H9 (cell line): ENCODE data around the gene ALPI. TPM values are rescaled to one million over a fixed set of nuclear protein-coding genes. Genes with fewer than 3 reads are reported as not detected.

Experiments used
- DNase-seq: peaks from one replicate; pipeline ENCODE4 v3.0.0-alpha.2; 2017
- H2AFZ ChIP-seq: one replicate; pipeline ENCODE4 v1.6.1; 2013; ENCODE audit warnings: mild to moderate bottlenecking, low read length, control low read depth, moderate library complexity
- H2AK5ac ChIP-seq: 2 replicates; pipeline ENCODE4 v1.6.1; 2013; ENCODE audit warnings: low read length, control low read depth, mixed read lengths; ENCODE audit not compliant: insufficient read length
- H2BK120ac ChIP-seq: one replicate; pipeline ENCODE4 v1.6.1; 2013; ENCODE audit warnings: low read depth, mild to moderate bottlenecking, low read length, control low read depth, inconsistent platforms; ENCODE audit not compliant: poor library complexity, severe bottlenecking
- H2BK12ac ChIP-seq: 2 replicates; pipeline ENCODE4 v1.6.1; 2013; ENCODE audit warnings: low read length, control low read depth, mixed read lengths, low read depth; ENCODE audit not compliant: insufficient read length
- H2BK15ac ChIP-seq: 2 replicates; pipeline ENCODE4 v1.6.1; 2013; ENCODE audit warnings: low read depth, low read length, control low read depth
- H2BK20ac ChIP-seq: one replicate; pipeline ENCODE4 v1.6.1; 2013; ENCODE audit warnings: low read depth, mild to moderate bottlenecking, low read length, control low read depth, inconsistent platforms; ENCODE audit not compliant: poor library complexity, severe bottlenecking
- H2BK5ac ChIP-seq: 2 replicates; pipeline ENCODE4 v1.6.1; 2013; ENCODE audit warnings: low read length, control low read depth, mixed read lengths; ENCODE audit not compliant: insufficient read length
- H3K14ac ChIP-seq: 2 replicates; pipeline ENCODE4 v1.6.1; 2013; ENCODE audit warnings: low read length, control low read depth; ENCODE audit not compliant: insufficient read depth
- H3K18ac ChIP-seq: 2 replicates; pipeline ENCODE4 v1.6.1; 2013; ENCODE audit warnings: low read depth, mild to moderate bottlenecking, mixed read lengths, low read length, control low read depth; ENCODE audit not compliant: insufficient read length
- H3K23ac ChIP-seq: 2 replicates; pipeline ENCODE4 v1.6.1; 2013; ENCODE audit warnings: low read length, control low read depth, mixed read lengths, low read depth; ENCODE audit not compliant: insufficient read length
- H3K23me2 ChIP-seq: 2 replicates; pipeline ENCODE4 v1.6.1; 2013; ENCODE audit warnings: low read depth, mild to moderate bottlenecking, mixed read lengths, low read length, control low read depth; ENCODE audit not compliant: insufficient read length, poor library complexity, severe bottlenecking
- H3K27ac ChIP-seq: 2 replicates; pipeline ENCODE4 v1.5.1; 2013; ENCODE audit warnings: low read length, control low read depth, mixed read lengths, low read depth; ENCODE audit not compliant: insufficient read length
- H3K27me3 ChIP-seq: 2 replicates; pipeline ENCODE4 v1.6.1; 2013; ENCODE audit warnings: low read length, control low read depth, inconsistent platforms; ENCODE audit not compliant: insufficient read depth
- H3K4ac ChIP-seq: 2 replicates; pipeline ENCODE4 v1.6.1; 2013; ENCODE audit warnings: low read depth, mild to moderate bottlenecking, control low read depth, inconsistent platforms, low read length, moderate library complexity
- H3K4me1 ChIP-seq: 2 replicates; pipeline ENCODE4 v1.6.1; 2013; ENCODE audit warnings: low read length, control low read depth, inconsistent platforms; ENCODE audit not compliant: insufficient read depth
- H3K4me2 ChIP-seq: 2 replicates; pipeline ENCODE4 v1.6.1; 2013; ENCODE audit warnings: low read length, control low read depth, mixed read lengths; ENCODE audit not compliant: insufficient read length, insufficient read depth
- H3K56ac ChIP-seq: 2 replicates; pipeline ENCODE4 v1.6.1; 2013; ENCODE audit warnings: low read depth, mild to moderate bottlenecking, mixed read lengths, low read length, control low read depth; ENCODE audit not compliant: insufficient read length
- H3K79me1 ChIP-seq: 2 replicates; pipeline ENCODE4 v1.6.1; 2013; ENCODE audit warnings: low read depth, mild to moderate bottlenecking, moderate library complexity, low read length, control low read depth, inconsistent platforms; ENCODE audit not compliant: insufficient read depth, poor library complexity, severe bottlenecking
- H3K79me2 ChIP-seq: 2 replicates; pipeline ENCODE4 v1.6.1; 2013; ENCODE audit warnings: low read length, control low read depth, inconsistent platforms; ENCODE audit not compliant: insufficient read depth
- H3K9ac ChIP-seq: 2 replicates; pipeline ENCODE4 v1.6.1; 2013; ENCODE audit warnings: low read length, control low read depth, mixed read lengths; ENCODE audit not compliant: insufficient read length; ENCODE audit errors: extremely low read depth
- H3K9me3 ChIP-seq: one replicate; pipeline ENCODE4 v1.6.1; 2013; ENCODE audit warnings: low read depth, low read length, inconsistent platforms; ENCODE audit not compliant: control insufficient read depth
- H3T11ph ChIP-seq: one replicate; pipeline ENCODE4 v1.6.1; 2013; ENCODE audit warnings: mild to moderate bottlenecking, low read length, control low read depth, inconsistent platforms
- H4K20me1 ChIP-seq: one replicate; pipeline ENCODE4 v1.6.1; 2013; ENCODE audit not compliant: control insufficient read depth, insufficient read length, insufficient read depth
- H4K5ac ChIP-seq: 2 replicates; pipeline ENCODE4 v1.6.1; 2013; ENCODE audit warnings: low read depth, mild to moderate bottlenecking, mixed read lengths, low read length, control low read depth; ENCODE audit not compliant: insufficient read length
- H4K8ac ChIP-seq: replicated peaks from 2 replicates; pipeline ENCODE4 v1.6.1; 2013; ENCODE audit warnings: low read length, control low read depth, mixed read lengths, low read depth; ENCODE audit not compliant: insufficient read length
- H4K91ac ChIP-seq: 2 replicates; pipeline ENCODE4 v1.6.1; 2013; ENCODE audit warnings: low read depth, mild to moderate bottlenecking, moderate library complexity, mixed read lengths, low read length, control low read depth; ENCODE audit not compliant: insufficient read length
- H3K27ac Mint-ChIP-seq, 3 experiments: 2 replicates in 2 of 3; 3 replicates in 1 of 3; pipeline ENCODE4 v1.8.0; 2020 to 2021; ENCODE audit warnings: mixed read lengths in 3 of 3, mild to moderate bottlenecking in 1 of 3, moderate library complexity in 1 of 3
- H3K27me3 Mint-ChIP-seq: 2 replicates; pipeline ENCODE4 v1.8.0; 2021; ENCODE audit warnings: low read depth, mild to moderate bottlenecking, moderate library complexity, mixed read lengths
- H3K36me3 Mint-ChIP-seq, 3 experiments: 2 replicates in 2 of 3; 3 replicates in 1 of 3; pipeline ENCODE4 v1.8.0; 2020 to 2021; ENCODE audit warnings: low read depth in 3 of 3, mixed read lengths in 3 of 3; ENCODE audit not compliant: insufficient read depth in 1 of 3
- H3K4me1 Mint-ChIP-seq, 2 experiments: 2 replicates each; pipeline ENCODE4 v1.8.0; 2020; ENCODE audit warnings: mixed read lengths in 2 of 2
- H3K4me3 Mint-ChIP-seq, 2 experiments: 2 replicates in 1 of 2; 3 replicates in 1 of 2; pipeline ENCODE4 v1.8.0; 2020 to 2021; ENCODE audit warnings: mild to moderate bottlenecking in 2 of 2, mixed read lengths in 2 of 2, moderate library complexity in 1 of 2
- H3K9me3 Mint-ChIP-seq, 2 experiments: 2 replicates in 1 of 2; 3 replicates in 1 of 2; pipeline ENCODE4 v1.8.0; 2020; ENCODE audit warnings: mild to moderate bottlenecking in 2 of 2, mixed read lengths in 2 of 2, moderate library complexity in 1 of 2
- WGBS: extraction: QIAGEN DNeasy Blood & Tissue Kit; methylation state at CpG from one replicate; pipeline ENCODE4 v1.1.7; 2013; ENCODE audit warnings: missing lambda C conversion rate, low lambda C conversion rate, mixed read lengths; ENCODE audit not compliant: insufficient read length; ENCODE audit errors: extremely low coverage; 5-methylcytosine and 5-hydroxymethylcytosine counted together
- total RNA-seq: library from RNA; stranded (reverse); gene quantifications from 2 replicates; pipeline ENCODE4 v1.2.1, GENCODE V29; 2021
- TF ChIP-seq, protein P1 (sequence below): fragments of 200-600 bp; sonication (generic); conservative IDR thresholded peaks from 3 replicates; pipeline ENCODE4 v1.8.0; 2021; ENCODE audit warnings: antibody characterized with exemption, mild to moderate bottlenecking

The ALPI gene
- total RNA-seq, 1 experiment from 2014 or later = not detected

DNA sequence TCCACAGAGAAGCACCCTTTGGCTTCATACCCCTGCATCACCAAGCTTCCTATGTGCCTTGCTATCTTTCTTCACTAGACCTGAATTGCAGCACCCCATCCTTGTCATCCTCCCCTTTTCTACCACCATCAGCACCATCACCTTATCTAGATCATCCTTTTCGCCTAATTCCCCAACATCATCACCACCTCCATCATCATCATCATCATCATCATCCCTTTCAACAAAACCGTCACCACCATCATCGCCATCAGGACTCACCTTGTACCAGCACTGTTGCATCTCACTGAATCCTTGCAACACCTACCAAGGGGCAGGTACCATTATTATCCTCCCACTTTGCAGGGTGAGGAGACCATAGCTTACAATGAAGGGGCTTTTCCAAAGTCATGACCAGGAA, 42.5 kb downstream of the ALPI start:
- no peak overlapping the region for H3K56ac ChIP-seq
- no peak overlapping the region for H4K5ac ChIP-seq
- H2AK5ac ChIP-seq = no peak overlapping the region
- no peak overlapping the region for H3K4me3 Mint-ChIP-seq
- H3K27me3 ChIP-seq = no peaks in the 10 kb centered on the region; the same call in 1 of the 2 replicates
- H3K4ac ChIP-seq = no peak overlapping the region
- H2AFZ ChIP-seq = no peak overlapping the region
- H2BK15ac ChIP-seq = no peak overlapping the region
- H3K9me3 ChIP-seq = no peaks in the 10 kb centered on the region
- H3K79me1 ChIP-seq = no peaks in the 10 kb centered on the region
- H2BK20ac ChIP-seq = no peak overlapping the region
- WGBS = 100% methylated on average over 1 of the region's 3 CpGs
- peaks cover 13 to 45% of the 10 kb centered on the region in 2 experiments for H3K4me1 Mint-ChIP-seq
- no peak overlapping the region for H3K9ac ChIP-seq
- H3K18ac ChIP-seq = no peak overlapping the region
- no peak overlapping the region for H3T11ph ChIP-seq
- TF ChIP-seq, protein P1, sequence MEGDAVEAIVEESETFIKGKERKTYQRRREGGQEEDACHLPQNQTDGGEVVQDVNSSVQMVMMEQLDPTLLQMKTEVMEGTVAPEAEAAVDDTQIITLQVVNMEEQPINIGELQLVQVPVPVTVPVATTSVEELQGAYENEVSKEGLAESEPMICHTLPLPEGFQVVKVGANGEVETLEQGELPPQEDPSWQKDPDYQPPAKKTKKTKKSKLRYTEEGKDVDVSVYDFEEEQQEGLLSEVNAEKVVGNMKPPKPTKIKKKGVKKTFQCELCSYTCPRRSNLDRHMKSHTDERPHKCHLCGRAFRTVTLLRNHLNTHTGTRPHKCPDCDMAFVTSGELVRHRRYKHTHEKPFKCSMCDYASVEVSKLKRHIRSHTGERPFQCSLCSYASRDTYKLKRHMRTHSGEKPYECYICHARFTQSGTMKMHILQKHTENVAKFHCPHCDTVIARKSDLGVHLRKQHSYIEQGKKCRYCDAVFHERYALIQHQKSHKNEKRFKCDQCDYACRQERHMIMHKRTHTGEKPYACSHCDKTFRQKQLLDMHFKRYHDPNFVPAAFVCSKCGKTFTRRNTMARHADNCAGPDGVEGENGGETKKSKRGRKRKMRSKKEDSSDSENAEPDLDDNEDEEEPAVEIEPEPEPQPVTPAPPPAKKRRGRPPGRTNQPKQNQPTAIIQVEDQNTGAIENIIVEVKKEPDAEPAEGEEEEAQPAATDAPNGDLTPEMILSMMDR = no peak
- no peaks in the 10 kb centered on the region for H3K9me3 Mint-ChIP-seq
- H3K27ac ChIP-seq = no peak overlapping the region
- no peak overlapping the region for H3K4me2 ChIP-seq
- peaks cover 3% of the 10 kb centered on the region for H4K20me1 ChIP-seq
- no peak overlapping the region for H2BK120ac ChIP-seq
- 0 out of 2 replicates have a peak, but pooled peaks cover 3% of the 10 kb centered on the region for H3K4me1 ChIP-seq
- peaks cover 44% of the 10 kb centered on the region for H3K27me3 Mint-ChIP-seq
- H4K91ac ChIP-seq = no peak overlapping the region
- no peak overlapping the region for H2BK12ac ChIP-seq
- no peaks in the 10 kb centered on the region; a peak in 1 of 7 replicates for H3K36me3 Mint-ChIP-seq
- no peak overlapping the region for H3K14ac ChIP-seq
- no peaks in the 10 kb centered on the region for H3K79me2 ChIP-seq
- no peak for DNase-seq
- no peak overlapping the region for H3K23ac ChIP-seq
- H3K27ac Mint-ChIP-seq = no peak overlapping the region
- no peak overlapping the region for H4K8ac ChIP-seq
- no peak overlapping the region for H2BK5ac ChIP-seq
- peaks cover 9% of the 10 kb centered on the region for H3K23me2 ChIP-seq
